Panc1 (cell line): ENCODE measurements around the gene TAGLN. TPM values are rescaled to one million over a fixed set of nuclear protein-coding genes. Genes with fewer than 3 reads are reported as not detected.

Source experiments
- ATAC-seq: fragments of 200-7000 bp; cut with Tn5 transposase; 2 replicates; pipeline ENCODE4 v1.9.1; 2020; ENCODE audit warnings: mild to moderate bottlenecking, moderate library complexity
- BruUV-seq: library from RNA; stranded (reverse); fragments of 400-500 nt; replicated peaks from 2 replicates; lab custom pipeline; 2021; lab: Mats Ljungman, UMichigan
- CTCF ChIA-PET: fragments of 300-600 bp; sonication (Branson Sonifier 250); formaldehyde crosslinking; loops from one replicate; lab custom pipeline; 2022; ENCODE audit warnings: antibody characterized with exemption; lab: Charles Lee
- POLR2A ChIA-PET: fragments of 300-600 bp; sonication (Branson Sonifier 250); formaldehyde crosslinking; loops from one replicate; lab custom pipeline; 2022; ENCODE audit warnings: antibody characterized with exemption; lab: Charles Lee
- DNase-seq: peaks from one replicate; pipeline ENCODE4 v3.0.0-alpha.2; 2010; ENCODE audit warnings: low read depth, low spot score
- H3K27ac ChIP-seq: 2 replicates; pipeline ENCODE4 v1.5.1; 2011; ENCODE audit warnings: mild to moderate bottlenecking, low read length, inconsistent platforms
- H3K27me3 ChIP-seq: fragments of 200-500 bp; sonication (Bioruptor generic); 2 replicates; pipeline ENCODE4 v1.6.0; 2014; ENCODE audit warnings: low read length, inconsistent platforms; ENCODE audit not compliant: control insufficient read depth, insufficient read depth
- H3K36me3 ChIP-seq: fragments of 200-500 bp; sonication (Bioruptor generic); 2 replicates; pipeline ENCODE4 v1.5.1; 2014; ENCODE audit warnings: inconsistent platforms, mild to moderate bottlenecking, low read length, moderate library complexity; ENCODE audit not compliant: control insufficient read depth, insufficient read depth
- H3K4me1 ChIP-seq: 2 replicates; pipeline ENCODE4 v1.5.1; 2011; ENCODE audit warnings: inconsistent platforms, mild to moderate bottlenecking, low read length, moderate library complexity; ENCODE audit not compliant: control insufficient read depth, insufficient read depth
- H3K4me3 ChIP-seq, 2 experiments: 2 replicates each; pipeline ENCODE4 v1.5.1; 2011 to 2012; ENCODE audit warnings: low read depth in 2 of 2, low read length in 2 of 2, mild to moderate bottlenecking in 2 of 2, inconsistent platforms in 1 of 2, moderate library complexity in 1 of 2
- H3K9me3 ChIP-seq: fragments of 200-500 bp; sonication (Bioruptor generic); 2 replicates; pipeline ENCODE4 v1.5.1; 2014; ENCODE audit warnings: low read depth, mild to moderate bottlenecking, inconsistent platforms, low read length, moderate library complexity; ENCODE audit not compliant: control insufficient read depth, insufficient read depth
- CTCF ChIP-seq: fragments of 450-650 bp; IDR thresholded peaks from 2 replicates; pipeline ENCODE4 v1.5.1; 2017; ENCODE audit warnings: mild to moderate bottlenecking
- POLR2AphosphoS5 ChIP-seq: IDR thresholded peaks from 2 replicates; pipeline ENCODE4 v1.6.1; 2012; ENCODE audit warnings: mild to moderate bottlenecking, low read depth, low read length, moderate library complexity
- SIN3A ChIP-seq: IDR thresholded peaks from 2 replicates; pipeline ENCODE4 v1.6.1; 2012; ENCODE audit warnings: low read depth, mild to moderate bottlenecking, low read length, moderate library complexity, borderline replicate concordance; ENCODE audit not compliant: insufficient read depth
- TCF7L2 ChIP-seq: IDR thresholded peaks from 2 replicates; pipeline ENCODE4 v1.6.1; 2011; ENCODE audit warnings: mild to moderate bottlenecking, low read depth, low read length, inconsistent platforms
- in situ Hi-C: cut with HindIII; loops from 2 replicates; pipeline ENCODE4 v1.10.0; 2016; ENCODE audit warnings: low sequenced_read_pairs, low pct_unique_long_range_greater_than_20kb
- intact Hi-C: fragments of 100-400 bp; cut with micrococcal nuclease; formaldehyde crosslinking; loops from one replicate; pipeline ENCODE4 v1.10.0; 2022; ENCODE audit not compliant: unreplicated experiment
- total RNA-seq: library from RNA; stranded (reverse); gene quantifications from one replicate; pipeline ENCODE4 v1.2.1, GENCODE V29; 2021; ENCODE audit not compliant: unreplicated experiment
- TF ChIP-seq, protein P1 (sequence below), 2 experiments: IDR thresholded peaks; 2 replicates each; pipeline ENCODE4 v1.6.1; 2011 to 2012; ENCODE audit warnings: low read depth in 2 of 2, control low read depth in 1 of 2, low read length in 1 of 2, mild to moderate bottlenecking in 1 of 2, moderate library complexity in 1 of 2; ENCODE audit not compliant: insufficient read depth in 1 of 2

Gene TAGLN
- total RNA-seq, 1 experiment from 2014 or later, result 6.4 TPM

DNA sequence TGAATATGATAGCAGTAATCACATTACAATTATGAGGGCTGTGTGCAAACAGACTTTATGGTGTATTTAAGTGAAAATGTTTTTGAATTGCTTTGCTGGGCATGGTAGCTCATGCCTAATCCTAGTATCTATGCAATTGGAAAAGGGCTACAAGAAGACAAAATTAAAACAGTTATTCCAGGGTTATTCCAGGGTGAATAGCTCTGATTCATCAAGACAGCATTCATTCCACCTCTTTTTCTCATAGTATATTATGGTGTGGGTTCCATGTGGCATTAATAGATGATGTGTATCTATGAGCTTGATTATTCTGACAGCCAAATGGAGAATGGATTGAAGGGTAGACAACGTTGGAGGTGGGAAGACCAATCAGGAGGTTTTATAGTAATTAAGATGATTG lies 32.7 kb upstream of the TAGLN start:
- ChIA-PET CTCF (no interaction called here), POLR2A (interaction anchor here (0.6 kb wide), 1 partner anchor 12 kb away, joined by 4 read pairs; the partner anchor contains the start of gene SIDT2)
- no peak overlapping the region for H3K27ac ChIP-seq
- H3K9me3 ChIP-seq, result no peaks in the 10 kb centered on the region
- H3K36me3 ChIP-seq, result peaks cover 52% of the 10 kb centered on the region
- intact Hi-C loops (no loop called here), in situ Hi-C loops (no loop called here)
- no peak overlapping the region for H3K4me3 ChIP-seq
- BruUV-seq, result no TSS peak
- ATAC-seq, result no peak
- no peak for DNase-seq
- H3K4me1 ChIP-seq, result no peaks in the 10 kb centered on the region
- TF ChIP-seq SIN3A (no peak), TCF7L2 (no peak), CTCF (no peak)
- TF ChIP-seq, protein P1, sequence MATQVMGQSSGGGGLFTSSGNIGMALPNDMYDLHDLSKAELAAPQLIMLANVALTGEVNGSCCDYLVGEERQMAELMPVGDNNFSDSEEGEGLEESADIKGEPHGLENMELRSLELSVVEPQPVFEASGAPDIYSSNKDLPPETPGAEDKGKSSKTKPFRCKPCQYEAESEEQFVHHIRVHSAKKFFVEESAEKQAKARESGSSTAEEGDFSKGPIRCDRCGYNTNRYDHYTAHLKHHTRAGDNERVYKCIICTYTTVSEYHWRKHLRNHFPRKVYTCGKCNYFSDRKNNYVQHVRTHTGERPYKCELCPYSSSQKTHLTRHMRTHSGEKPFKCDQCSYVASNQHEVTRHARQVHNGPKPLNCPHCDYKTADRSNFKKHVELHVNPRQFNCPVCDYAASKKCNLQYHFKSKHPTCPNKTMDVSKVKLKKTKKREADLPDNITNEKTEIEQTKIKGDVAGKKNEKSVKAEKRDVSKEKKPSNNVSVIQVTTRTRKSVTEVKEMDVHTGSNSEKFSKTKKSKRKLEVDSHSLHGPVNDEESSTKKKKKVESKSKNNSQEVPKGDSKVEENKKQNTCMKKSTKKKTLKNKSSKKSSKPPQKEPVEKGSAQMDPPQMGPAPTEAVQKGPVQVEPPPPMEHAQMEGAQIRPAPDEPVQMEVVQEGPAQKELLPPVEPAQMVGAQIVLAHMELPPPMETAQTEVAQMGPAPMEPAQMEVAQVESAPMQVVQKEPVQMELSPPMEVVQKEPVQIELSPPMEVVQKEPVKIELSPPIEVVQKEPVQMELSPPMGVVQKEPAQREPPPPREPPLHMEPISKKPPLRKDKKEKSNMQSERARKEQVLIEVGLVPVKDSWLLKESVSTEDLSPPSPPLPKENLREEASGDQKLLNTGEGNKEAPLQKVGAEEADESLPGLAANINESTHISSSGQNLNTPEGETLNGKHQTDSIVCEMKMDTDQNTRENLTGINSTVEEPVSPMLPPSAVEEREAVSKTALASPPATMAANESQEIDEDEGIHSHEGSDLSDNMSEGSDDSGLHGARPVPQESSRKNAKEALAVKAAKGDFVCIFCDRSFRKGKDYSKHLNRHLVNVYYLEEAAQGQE (IDR thresholded peaks at IDR 0.05; ENCODE audit: insufficient read depth in 1 of 2, low read depth in 2 of 2, low read length in 1 of 2), result no peak
- no peaks in the 10 kb centered on the region for H3K27me3 ChIP-seq

DNA sequence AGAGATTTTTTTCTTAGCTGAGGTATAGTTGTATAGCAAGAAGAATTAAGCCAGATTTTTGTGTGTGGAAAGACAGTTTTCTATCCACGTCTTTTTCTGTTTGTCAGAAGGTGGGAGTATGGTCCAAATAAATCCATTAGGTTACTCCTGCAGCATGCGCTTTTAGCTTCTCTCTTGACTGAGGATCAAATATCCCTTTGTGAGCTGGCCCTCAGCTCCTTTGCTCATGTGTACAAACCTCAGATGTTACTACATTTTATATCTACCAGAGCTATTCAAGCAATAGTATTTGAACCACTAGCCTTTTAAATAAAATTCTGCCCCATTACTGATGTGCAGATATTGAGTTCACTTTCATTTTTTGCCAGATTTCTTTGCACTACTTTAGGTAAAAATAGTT lies 29.4 kb upstream of the TAGLN start:
- CTCF ChIA-PET, result no interaction called here
- TF ChIP-seq SIN3A (no peak), CTCF (no peak), TCF7L2 (no peak), POLR2AphosphoS5 (no peak)
- TF ChIP-seq, protein P1 (IDR thresholded peaks at IDR 0.05; ENCODE audit: insufficient read depth in 1 of 2, low read depth in 2 of 2, low read length in 1 of 2), result no peak

More for the DNA sequence above, 29.4 kb upstream of the TAGLN start:
- no peak overlapping the region for H3K27ac ChIP-seq
- no peaks in the 10 kb centered on the region for H3K9me3 ChIP-seq
- no peak for DNase-seq
- no peak for ATAC-seq
- H3K27me3 ChIP-seq, result no peaks in the 10 kb centered on the region
- H3K4me3 ChIP-seq, result no peak overlapping the region
- BruUV-seq, result no TSS peak
- H3K36me3 ChIP-seq, result peaks cover 40% of the 10 kb centered on the region
- in situ Hi-C loops (no loop called here), intact Hi-C loops (loop anchor here (10.0 kb wide), 1 partner anchor 55 kb away; no protein-coding TSS in a partner anchor)
- no peaks in the 10 kb centered on the region; the same call in 1 of the 2 replicates for H3K4me1 ChIP-seq
- POLR2A ChIA-PET, result interaction anchor here (0.5 to 1.1 kb wide), 4 partner anchors 7 to 334 kb away, joined by 3 to 10 read pairs (median 4); no protein-coding TSS in a partner anchor
